Fibroblast of lung (primary cell): Measurements from ENCODE around the gene PPP1CB.

Experiments
- EZH2 ChIP-seq: IDR thresholded peaks from 2 replicates; pipeline ENCODE4 v1.5.1; 2012; ENCODE audit warnings: low read length, control low read depth, mild to moderate bottlenecking; ENCODE audit errors: missing control alignments
- TF ChIP-seq, protein P1 (sequence below), 2 donors: IDR thresholded peaks in 1 of 2; conservative IDR thresholded peaks in 1 of 2; 1 replicate in 1 of 2; 2 replicates in 1 of 2; pipeline ENCODE4 v1.5.1; 2011 to 2012; ENCODE audit warnings: low read length in 2 of 2, control low read depth in 1 of 2, inconsistent platforms in 1 of 2, low read depth in 1 of 2, mild to moderate bottlenecking in 1 of 2

DNA sequence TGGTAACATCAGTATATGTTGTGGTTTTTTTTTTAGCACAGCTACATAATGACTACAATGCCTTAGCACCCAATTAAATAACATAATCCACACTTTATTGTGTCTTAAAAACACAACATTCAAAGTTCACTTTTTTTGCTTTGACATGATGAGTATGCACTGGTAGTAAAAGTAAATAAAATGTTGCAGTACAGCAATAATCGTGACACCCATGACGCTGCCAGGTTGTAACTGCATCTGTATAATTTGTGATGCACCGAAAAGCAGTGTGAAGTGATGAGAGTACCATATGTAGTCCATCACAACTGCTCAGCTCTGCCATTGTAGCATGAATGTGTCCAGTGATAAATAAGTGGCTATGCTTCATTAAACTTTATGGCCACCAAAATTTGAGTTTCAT is 15.7 kb downstream of the PPP1CB start:
- TF ChIP-seq, protein P1, sequence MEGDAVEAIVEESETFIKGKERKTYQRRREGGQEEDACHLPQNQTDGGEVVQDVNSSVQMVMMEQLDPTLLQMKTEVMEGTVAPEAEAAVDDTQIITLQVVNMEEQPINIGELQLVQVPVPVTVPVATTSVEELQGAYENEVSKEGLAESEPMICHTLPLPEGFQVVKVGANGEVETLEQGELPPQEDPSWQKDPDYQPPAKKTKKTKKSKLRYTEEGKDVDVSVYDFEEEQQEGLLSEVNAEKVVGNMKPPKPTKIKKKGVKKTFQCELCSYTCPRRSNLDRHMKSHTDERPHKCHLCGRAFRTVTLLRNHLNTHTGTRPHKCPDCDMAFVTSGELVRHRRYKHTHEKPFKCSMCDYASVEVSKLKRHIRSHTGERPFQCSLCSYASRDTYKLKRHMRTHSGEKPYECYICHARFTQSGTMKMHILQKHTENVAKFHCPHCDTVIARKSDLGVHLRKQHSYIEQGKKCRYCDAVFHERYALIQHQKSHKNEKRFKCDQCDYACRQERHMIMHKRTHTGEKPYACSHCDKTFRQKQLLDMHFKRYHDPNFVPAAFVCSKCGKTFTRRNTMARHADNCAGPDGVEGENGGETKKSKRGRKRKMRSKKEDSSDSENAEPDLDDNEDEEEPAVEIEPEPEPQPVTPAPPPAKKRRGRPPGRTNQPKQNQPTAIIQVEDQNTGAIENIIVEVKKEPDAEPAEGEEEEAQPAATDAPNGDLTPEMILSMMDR (conservative IDR thresholded peaks at IDR 0.05 in 1 of 2, IDR thresholded peaks at IDR 0.05 in 1 of 2; ENCODE audit: low read depth in 1 of 2, low read length in 2 of 2), result no peak
- TF ChIP-seq EZH2, result no peak
